HG03442 (cell line): Measurements from ENCODE around the gene RPL13A.
"Not testable (repeated sequence)": the region's sequence is repeated elsewhere in the genome, so short reads cannot be mapped to it uniquely, and the experiment has no call there.

Source experiments
- ATAC-seq: cut with Tn5 transposase; IDR thresholded peaks from one replicate; pipeline ENCODE4 v1.9.1; 2021; ENCODE audit warnings: mild to moderate bottlenecking, moderate library complexity; ENCODE audit not compliant: unreplicated experiment

Gene RPL13A

DNA sequence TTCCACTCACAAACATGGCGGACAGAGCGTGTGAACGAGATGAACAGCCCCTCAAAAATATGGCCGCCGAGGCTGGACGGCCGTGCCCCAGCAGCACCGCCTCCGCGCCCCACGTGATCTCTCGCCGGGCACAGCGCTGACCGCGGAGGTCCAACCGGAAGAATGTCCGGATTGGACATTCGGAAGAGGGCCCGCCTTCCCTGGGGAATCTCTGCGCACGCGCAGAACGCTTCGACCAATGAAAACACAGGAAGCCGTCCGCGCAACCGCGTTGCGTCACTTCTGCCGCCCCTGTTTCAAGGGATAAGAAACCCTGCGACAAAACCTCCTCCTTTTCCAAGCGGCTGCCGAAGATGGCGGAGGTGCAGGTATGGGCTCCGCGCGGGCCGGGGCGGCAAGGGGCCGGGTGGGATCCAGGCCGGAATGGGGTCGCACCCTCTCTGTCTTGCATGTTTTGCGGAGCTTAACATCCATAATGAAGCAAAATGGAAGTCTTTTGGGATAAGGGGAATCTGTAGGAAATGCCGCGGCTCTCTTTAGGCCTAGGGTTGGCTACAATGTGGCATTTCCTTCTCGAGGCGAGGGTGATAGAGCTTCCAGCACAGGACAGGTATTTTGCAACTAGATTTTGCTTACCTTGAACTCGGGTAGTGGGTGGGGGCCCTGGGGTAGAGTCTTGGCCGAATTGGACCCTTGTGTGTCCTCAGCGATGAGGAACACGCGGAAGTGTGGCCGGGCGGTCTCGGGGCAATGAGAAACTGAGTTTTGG lies at the start of gene RPL13A:
Gene RPL13A, plus strand, starts transcription at position 332 of the 769 bp plus-strand sequence. Its CDS starts 22 bp downstream, at position 354.
- ATAC-seq, result peak; percentile 86

DNA sequence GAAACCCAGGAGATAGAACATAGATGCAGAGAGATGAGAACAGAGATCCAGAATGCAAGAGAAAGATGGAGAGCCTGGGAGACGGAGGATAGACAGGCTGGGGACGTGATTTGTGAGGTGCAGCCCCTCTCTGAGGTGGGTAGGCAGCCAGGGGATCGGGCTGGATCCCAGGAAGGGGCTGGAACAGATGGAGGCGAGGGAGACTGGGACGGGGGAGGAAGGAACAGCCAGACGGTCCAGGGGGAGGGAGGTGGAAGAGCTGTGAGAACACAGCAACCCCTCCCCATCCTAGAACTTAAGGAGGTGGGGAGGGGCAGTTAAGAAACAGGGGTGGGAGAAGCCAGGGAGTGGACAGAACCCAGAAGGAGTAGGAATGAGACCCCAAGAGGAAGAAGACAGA lies 49.1 kb upstream of the RPL13A start:
- no peak for ATAC-seq

DNA sequence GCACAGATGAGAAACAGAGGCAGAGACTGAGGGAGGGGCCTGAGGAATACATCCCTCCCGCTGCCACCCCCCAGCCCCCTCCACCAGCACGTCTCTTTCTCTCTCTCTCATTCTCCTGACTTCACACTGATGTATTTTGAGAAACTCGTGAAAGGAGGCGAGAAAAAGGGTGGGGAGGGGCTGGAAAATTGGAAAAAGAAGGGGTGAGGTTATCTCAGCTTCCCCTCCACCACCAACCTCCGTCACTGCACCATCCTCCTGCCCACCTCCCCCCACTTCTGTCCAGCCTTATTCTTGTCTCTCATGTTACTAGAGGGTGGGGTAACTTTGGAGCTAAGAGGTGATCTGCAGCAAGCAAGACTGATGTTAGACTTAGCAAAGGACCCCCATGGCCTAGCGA lies 47.6 kb upstream of the RPL13A start:
- ATAC-seq, result no peak

DNA sequence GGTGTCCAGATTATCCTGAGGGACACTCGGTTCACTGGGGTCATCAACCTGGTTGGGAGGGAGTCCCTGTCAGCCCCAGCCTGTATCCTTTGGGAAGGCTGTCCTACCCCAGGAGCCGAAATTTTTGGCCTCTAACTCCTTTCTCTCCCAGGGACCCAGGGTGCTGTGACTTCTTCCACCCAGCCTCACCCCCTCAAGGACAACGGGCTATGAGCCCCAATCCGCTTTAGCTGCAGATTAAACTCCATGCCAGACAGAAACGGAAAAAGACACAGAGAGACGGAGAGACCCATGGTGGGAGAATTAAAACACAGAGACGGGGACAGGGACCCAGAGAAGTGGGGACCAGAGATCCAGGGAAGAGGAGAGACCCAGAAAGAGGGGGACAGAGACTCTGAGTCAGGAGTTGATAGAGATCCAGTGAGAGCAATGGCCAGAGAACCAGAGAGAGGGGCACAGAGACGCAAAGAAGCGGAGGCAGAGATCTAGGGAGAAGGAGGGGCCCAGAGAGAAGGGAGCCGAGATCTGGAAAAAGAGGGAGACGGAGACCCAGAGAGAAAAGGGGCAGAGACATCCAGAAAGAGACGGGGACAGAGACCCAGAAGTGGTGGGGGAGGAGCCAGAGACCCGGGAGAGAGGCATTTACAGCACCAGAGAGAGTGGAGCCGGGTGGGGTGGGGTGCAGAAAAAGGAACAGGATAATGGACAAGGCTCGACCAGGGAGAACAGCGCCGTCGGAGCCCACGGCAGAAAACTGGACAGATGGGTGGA lies 46.8 kb upstream of the RPL13A start:
- no peak for ATAC-seq

DNA sequence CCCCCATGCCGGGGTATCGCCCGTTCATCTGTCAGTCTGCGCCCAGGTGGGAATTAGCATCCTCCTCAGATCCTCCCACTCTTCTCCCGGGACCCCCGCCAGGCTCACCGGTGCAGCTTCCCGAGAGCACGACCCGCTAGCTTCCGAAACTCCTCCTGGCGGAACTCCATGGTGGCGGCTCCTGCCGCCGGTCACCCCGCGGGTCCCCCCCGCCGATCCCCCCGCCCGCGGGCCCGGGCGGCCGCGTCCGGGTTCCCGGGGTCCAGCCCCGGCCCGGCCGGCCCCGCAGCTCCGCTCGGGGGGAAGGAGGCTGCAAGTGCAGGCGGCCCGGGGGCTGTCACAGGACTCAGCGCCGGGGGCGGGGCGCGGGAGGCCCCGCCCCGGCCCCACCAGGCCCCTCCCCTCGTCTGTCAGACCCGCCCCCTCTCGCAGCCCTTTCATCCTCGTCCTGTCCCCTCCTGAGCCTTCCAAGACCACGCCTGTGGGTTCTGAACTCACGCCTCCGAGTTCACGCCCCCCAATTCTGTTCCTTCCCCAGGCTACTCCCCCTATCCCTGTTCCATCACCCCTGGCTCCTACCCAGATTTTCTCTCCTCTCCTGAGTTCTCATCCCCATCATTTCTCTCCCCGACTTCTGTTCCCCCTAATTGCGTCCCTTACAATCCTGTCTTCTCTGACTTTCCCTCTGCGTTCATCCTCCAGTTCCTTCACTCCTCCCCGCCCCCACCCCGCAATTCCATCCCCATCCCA lies 46.0 kb upstream of the RPL13A start, which contains the start of gene SLC17A7:
Gene SLC17A7, minus strand, starts transcription at position 318 of the 750 bp plus-strand sequence. Its CDS starts 148 bp downstream, at position 170.
- no peak for ATAC-seq

DNA sequence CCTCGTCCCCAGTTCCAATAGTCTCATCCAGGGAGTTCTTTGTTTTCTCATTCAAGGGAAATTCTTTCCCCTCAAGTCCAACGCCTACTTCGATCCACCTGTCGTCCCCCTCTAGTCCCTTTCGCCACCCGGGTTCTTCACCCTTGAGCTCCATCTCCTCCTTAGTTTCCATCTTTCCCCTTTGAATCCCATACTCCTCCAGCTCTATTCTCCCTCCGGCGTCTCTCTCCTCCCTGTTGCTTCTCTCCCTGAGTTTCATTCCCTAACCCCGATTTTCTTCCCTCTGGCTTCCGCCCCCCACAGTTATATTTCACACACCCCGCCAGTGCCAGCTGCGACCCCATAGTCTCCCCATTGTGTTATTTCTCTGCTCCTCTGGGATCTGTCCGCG lies 45.5 kb upstream of the RPL13A start:
- no peak for ATAC-seq

DNA sequence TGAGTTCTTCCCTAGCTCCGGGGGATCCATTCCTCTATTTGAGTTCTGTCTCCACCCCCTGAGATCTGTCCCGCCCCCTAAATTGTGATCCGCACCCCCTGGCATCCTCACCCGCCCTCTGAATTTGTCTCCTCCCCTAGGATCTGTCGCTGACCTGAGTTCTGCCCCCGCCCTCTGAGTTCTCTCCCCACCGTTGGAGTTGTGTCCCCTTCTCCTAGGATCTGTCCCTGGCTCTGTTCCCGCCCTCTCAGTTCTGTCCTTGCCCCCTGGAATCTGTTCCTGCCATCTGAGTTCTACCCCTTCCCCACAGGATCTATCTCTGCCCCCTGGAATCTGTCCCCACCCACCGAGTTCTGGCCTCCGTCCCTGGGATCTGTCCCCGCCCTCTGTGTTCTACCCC lies 45.1 kb upstream of the RPL13A start:
- no peak for ATAC-seq

DNA sequence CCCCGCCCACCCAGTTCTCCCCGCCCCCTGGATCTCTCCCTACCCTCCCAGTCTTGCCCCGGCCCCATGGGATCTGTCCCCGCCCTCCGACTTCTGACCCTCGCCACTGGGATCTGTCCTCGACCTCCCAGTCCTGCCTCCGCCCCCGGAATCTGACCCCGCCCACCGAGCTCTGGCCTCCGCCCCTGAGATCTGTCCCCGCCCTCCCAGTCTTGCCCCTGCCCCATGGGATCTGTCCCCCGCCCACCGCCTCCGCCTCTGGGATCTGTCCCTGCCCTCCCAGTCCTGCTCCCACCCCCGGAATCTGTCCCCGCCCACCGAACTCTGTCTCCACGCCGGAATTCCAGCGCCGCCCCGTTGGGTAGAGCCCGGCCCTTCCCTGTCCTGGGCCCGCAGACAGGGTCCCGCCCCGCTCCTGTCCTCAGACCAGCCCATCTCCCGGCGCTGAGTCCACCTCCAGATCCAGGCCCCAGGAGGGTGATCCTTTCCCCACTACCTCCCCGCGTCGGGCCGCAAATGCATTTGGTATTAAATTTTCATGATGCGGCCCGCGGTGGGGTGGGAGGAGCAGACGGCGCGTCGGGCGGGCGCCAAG lies 44.5 kb upstream of the RPL13A start:
- peak; percentile 7 for ATAC-seq

DNA sequence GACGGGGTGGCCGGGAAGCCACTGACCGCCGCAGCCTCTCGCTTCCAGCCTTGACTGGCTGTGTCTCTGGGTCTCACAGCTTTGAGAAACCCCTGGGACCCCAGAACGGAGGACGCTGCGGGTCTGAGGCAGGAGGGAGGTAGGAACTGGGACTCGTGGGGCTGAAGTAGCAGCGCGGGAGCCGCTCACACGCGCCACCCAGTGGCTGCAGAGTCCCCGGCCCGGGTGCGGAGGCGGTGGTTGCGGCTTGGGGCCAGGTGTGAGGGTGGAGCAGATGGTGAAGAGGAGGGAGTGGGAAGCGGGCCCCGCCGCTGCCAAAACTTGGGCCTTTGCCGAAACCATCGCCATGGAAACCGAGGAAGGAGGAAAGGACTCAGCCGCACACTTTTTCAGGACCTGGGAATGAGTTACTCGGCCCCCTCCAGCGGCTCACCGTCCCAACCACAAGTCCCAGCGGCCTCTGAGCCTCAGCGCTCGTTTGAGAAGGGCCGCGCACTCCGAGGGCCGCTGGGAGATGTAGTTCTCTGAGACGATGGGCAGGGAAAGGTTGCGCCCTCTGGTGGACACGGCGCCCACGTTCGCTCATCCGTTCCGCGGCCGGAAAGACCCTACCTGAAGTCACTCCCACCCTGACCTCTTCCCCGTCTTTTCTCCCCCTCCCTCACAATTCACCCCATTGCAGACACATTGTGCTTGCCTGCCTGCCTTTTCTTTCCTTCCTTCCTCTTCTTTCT lies 43.9 kb upstream of the RPL13A start:
- peak; percentile 78 for ATAC-seq

DNA sequence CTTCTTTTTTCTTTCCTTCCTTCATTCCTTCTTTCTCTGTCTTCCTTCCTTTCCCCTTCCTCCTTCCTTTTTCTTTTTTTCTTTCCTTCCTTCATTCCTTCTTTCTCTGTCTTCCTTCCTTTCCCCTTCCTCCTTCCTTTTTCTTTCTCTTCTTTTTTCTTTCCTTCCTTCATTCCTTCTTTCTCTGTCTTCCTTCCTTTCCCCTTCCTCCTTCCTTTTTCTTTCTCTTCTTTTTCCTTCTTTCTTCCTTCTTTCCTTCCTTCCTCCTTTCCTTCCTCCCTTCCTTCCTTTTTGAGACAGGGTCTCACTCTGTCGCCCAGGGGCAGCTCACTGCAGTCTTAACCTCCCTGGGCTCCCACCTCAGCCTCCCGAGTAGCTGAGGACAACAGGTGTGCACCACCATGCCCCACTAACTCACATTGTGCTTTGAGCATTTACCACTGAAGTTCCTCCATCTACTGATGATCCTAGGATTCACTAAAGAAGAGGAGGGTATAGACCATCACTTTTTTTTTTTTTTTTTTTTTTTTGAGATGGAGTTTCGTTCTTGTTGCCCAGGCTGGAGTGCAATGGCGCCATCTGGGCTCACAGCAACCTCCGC lies 43.2 kb upstream of the RPL13A start:
- ATAC-seq, result not testable (repeated sequence)

DNA sequence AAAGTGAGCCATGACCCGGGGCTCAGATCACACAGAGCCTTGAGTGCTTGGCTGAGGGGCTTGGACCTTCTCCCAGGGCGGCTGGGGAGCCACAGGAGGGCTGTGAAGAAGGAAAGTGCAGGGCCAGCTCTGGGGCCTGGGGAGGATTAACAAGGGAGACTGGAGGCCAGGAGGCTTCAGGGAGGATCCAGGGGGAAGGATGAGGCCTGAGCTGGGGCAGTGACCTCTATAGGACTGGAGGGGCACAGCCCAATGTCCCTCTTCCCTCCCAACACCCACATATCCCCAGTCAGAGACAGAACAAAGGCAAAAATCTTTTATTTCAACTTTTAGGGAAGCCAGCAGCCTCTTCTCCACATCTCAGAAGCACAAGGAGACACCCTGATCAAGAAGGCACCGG lies 41.4 kb upstream of the RPL13A start:
- no peak for ATAC-seq

DNA sequence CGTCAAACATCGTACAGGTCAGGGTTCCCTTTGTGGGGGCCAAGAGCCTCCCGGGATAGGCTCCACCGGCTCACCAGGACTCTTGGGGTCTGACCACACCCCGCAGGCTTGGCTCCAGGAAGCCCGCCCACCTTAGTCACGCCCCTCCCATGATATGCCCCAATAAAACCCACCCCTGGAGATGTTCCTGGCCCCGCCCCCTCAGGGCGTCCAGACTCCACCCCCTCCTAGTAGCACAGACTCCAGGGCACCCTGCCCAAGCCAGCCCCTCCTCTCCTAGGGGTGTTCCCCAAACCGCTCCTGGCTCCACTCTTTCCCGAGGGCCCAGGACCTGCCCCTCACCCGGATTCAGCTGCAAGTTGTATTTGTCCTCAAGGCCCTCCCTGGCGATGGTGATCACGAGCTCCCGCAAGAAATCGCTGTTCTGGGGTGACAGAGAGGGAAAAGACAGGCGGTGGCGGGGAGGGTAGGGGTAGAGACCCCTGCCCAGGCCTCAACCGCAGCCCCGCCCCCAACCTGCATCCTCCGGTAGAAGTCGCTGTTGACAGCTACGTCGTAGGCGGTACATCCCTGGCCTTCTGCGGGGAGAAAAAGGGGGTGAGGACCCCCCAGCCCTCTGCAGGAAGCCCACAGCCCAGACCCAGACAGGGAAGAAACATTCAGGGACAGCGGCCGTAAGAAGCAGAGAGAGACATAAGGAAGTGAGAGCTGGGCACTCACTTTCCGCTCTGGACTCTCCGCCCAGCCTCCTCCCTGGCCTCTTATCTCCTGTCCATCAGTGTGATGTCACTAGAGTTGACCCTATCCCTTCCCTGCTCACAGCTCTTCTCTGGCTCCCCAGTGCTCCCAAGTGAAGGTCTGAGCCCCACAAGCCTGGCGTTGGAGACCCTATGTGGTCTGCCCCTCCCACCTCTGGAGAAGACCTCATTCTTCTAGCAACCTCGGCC lies 39.6 kb upstream of the RPL13A start:
- ATAC-seq, result no peak

DNA sequence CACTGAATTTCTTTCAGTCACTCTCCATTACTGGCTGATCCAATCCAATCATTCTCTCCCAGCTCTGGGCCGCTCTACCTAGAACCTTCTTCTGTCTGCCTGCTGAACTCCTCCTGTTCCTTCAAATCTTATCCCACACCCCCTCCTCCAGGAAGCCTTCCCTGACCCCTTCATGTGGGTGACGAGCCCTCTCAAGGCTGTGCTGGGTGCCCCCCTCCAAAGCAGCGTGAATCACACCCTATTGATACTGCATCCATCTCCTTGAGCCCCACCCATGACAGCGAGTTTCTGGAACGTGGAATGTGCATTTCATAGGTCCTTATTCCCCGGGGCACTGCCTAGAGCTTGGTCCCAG lies 39.0 kb upstream of the RPL13A start:
- no peak for ATAC-seq

DNA sequence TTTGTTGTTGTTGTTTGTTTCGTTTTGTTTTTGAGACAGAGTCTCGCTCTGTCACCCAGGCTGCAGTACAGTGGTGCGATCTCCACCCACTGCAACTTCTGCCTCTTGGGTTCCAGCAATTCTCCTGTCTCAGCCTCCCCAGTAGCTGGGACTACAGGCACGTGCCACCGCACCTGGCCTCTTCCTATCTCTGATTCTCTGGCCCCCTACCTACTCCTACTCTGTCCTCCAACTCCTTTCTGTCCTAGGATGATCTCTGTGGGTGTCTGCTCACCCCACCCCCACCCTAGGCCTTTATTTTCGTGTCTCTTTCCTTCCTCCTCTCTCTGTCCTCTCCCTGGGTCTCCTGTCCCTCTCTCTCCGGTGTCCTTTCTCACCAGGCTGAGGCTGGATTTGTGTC lies 37.0 kb upstream of the RPL13A start:
- no peak for ATAC-seq

DNA sequence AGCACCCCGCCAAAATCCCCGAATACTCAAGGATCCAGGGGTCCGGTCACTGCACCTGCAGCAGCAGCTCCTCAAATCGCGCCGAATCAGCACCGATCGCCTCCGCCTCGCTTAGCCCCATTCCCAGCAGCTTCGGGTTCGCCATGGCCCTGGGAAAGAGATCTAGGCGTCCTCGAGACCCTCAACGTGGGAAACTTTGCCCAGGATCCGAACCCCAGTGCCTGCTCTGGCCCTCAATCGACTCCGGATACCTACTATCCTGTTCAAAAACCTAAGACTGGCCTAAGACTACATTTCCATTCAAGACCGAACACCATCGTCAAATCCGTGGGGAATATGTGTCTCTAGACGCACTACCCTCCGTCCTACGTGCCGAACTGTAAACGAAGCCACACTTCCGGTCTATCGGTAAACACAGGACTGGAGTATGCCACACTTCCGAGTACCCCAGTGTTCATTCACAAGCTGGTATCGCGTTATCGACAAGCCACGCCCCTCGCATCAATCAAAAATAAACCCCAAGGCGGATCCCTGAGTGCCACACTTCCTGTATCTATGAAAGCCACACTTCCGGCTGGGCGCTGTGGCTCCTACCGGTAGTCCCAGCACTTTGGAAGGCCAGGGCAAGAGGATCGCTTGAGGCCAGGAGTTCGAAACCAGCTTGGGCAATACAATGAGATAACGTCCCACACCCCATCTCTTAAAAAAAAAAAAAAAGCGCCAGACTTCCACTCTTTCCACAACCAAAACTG lies 35.8 kb upstream of the RPL13A start, which contains the start of gene PIH1D1:
Gene PIH1D1, minus strand, starts transcription at position 385 of the 752 bp plus-strand sequence. Its CDS starts 240 bp downstream, at position 145.
- peak; percentile 47 for ATAC-seq

DNA sequence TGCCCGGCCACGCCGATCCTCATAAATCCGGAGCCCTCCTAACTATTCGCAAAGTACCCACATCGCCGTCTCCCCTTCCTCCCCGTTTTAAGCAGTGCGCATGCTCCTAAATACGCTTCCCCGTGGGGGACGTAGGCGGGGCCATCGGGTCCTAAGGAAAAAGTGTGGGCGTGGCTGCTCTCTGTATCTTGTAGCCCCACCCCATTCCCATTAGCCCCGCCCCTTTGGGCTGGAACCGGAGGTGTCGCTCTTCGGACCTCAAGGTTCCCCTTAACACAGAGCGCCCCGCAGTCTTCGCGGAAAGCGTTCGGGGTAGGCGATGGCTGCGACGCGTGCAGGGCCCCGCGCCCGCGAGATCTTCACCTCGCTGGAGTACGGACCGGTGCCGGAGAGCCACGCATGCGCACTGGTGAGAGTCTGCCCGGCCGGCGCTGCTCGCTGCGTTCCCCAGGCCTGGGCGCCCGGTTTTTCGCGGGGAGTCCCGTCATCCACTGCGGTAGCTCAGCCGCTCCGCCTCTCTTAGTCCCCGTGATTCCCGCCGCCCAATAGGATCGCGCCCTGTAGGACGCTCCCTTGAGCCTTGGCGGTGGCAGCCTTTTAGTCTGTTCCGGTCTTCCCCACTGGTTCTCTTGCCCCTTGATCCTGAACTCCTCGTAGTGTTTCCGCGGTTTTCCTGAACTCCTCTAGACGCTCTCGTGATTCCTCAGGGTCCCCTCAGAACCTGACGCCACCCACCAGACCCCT lies 34.2 kb upstream of the RPL13A start, which contains the start of gene ALDH16A1:
Gene ALDH16A1, plus strand, starts transcription at position 213 of the 744 bp plus-strand sequence. Its CDS starts 107 bp downstream, at position 320.
- ATAC-seq, result peak; percentile 83

DNA sequence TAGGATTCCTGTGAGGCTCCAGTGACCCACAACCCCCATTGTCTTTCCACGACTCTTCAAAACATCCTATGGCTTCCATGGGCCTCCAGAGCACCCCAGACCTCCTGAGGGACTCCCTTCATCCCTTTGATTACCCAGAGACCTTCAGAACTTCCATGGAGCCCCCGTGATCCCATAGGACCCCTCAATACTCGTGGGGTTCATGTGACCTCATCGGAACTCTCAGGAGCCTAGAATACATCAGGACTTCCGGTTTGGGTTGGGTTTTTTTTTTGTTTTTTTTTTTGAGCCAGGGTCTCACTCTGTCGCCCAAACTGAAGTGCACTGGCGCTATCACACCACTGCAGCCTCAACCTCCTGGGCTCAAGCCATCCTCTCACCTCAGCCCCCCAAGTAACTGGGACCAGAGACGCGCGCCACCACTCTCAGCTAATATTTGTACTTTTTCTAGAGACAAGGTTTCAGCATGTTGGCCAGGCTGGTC lies 33.6 kb upstream of the RPL13A start:
- no peak for ATAC-seq
